Lower lobe of right lung (tissue), 2 donors: ENCODE results near the gene HPCAL1. TPM values are rescaled to one million over a fixed set of nuclear protein-coding genes. Genes with fewer than 3 reads are reported as not detected.

Experiments
- ATAC-seq, 2 donors: fragments of 200-7000 bp; cut with Tn5 transposase; one replicate each; pipeline ENCODE4 v1.9.1; 2020 to 2022; ENCODE audit warnings: mild to moderate bottlenecking in 2 of 2, moderate library complexity in 2 of 2
- DNase-seq: peaks from one replicate; pipeline ENCODE4 v3.0.0-alpha.2; 2020
- H3K27ac ChIP-seq: fragments of 200-600 bp; one replicate; pipeline ENCODE4 v1.8.0; 2022
- H3K27me3 ChIP-seq: fragments of 200-600 bp; one replicate; pipeline ENCODE4 v1.8.0; 2022; ENCODE audit warnings: low read depth
- H3K36me3 ChIP-seq: fragments of 200-600 bp; one replicate; pipeline ENCODE4 v1.8.0; 2022; ENCODE audit warnings: mild to moderate bottlenecking
- H3K4me1 ChIP-seq: fragments of 200-600 bp; one replicate; pipeline ENCODE4 v1.8.0; 2022
- H3K4me3 ChIP-seq: fragments of 200-600 bp; one replicate; pipeline ENCODE4 v1.8.0; 2022; ENCODE audit warnings: mild to moderate bottlenecking
- H3K9me3 ChIP-seq: fragments of 200-600 bp; one replicate; pipeline ENCODE4 v1.8.0; 2022
- CTCF ChIP-seq: fragments of 200-600 bp; IDR thresholded peaks from one replicate; pipeline ENCODE4 v1.8.0; 2022; ENCODE audit warnings: antibody characterized with exemption, mild to moderate bottlenecking
- intact Hi-C: fragments of 100-400 bp; cut with DNase I; formaldehyde crosslinking; loops from one replicate; pipeline ENCODE4 v1.11.0; 2022
- total RNA-seq: library from RNA; stranded (reverse); fragmentation: NEBNext Ultra II Directional; extraction: Animal tissue kit (Norgen Biotek cat#: 25700); gene quantifications from one replicate; pipeline ENCODE4 v1.2.1, GENCODE V29; 2021
- donor health status: DM: no; HTN: yes; CAD: no; lungs with severe emphysema.

The HPCAL1 gene
- total RNA-seq, 1 donor from 2014 or later: 132 TPM

- ATAC-seq (peak; percentile 86 to 93), DNase-seq (peak; percentile 98)
- TF ChIP-seq CTCF: no peak
- Histone ChIP-seq H3K27me3 (no peaks in the 10 kb centered on the region), H3K4me1 (peaks cover 43% of the 10 kb centered on the region), H3K27ac (peak within 1 kb of the TSS; percentile 95), H3K4me3 (peak within 1 kb of the TSS; percentile 79), H3K9me3 (no peaks in the 10 kb centered on the region), H3K36me3 (peaks cover 19% of the 10 kb centered on the region)
- intact Hi-C loops: no loop called here
Observed at GRCh38 chr2:10447895-10448575, 145.3 kb downstream of the HPCAL1 start, which contains the start of gene ODC1. Gene ODC1 (minus strand): TSS chr2:10448327. CDS start chr2:10445032, 3,295 bp downstream.

GRCh38 chr2:10448576-10449485, 146.1 kb downstream of the HPCAL1 start:
- Histone ChIP-seq H3K27me3 (no peaks in the 10 kb centered on the region), H3K27ac (peak overlapping the region; percentile 95), H3K36me3 (peaks cover 11% of the 10 kb centered on the region), H3K4me1 (peaks cover 43% of the 10 kb centered on the region), H3K9me3 (no peaks in the 10 kb centered on the region), H3K4me3 (peak overlapping the region; percentile 79)
- ATAC-seq: peak; percentile 80 to 90
- TF ChIP-seq CTCF: peak; percentile 5
- peak; percentile 94 for DNase-seq
- intact Hi-C loops: no loop called here

GRCh38 chr2:10449486-10449831, 146.8 kb downstream of the HPCAL1 start:
- ATAC-seq: no peak
- no peak for TF ChIP-seq CTCF
- Histone ChIP-seq H3K4me3 (peak overlapping the region; percentile 79), H3K36me3 (peaks cover 5% of the 10 kb centered on the region), H3K27ac (peak overlapping the region; percentile 95), H3K9me3 (no peaks in the 10 kb centered on the region), H3K27me3 (no peaks in the 10 kb centered on the region), H3K4me1 (peaks cover 43% of the 10 kb centered on the region)
- intact Hi-C loops: no loop called here
- peak; percentile 10 for DNase-seq

- peak; percentile 13 to 18 for ATAC-seq
- peak overlapping the region; percentile 95 for H3K27ac ChIP-seq
- no peaks in the 10 kb centered on the region for H3K9me3 ChIP-seq
- H3K27me3 ChIP-seq: no peaks in the 10 kb centered on the region
- DNase-seq: peak; percentile 56
- H3K36me3 ChIP-seq: no peaks in the 10 kb centered on the region
- intact Hi-C loops: no loop called here
- H3K4me3 ChIP-seq: peak overlapping the region; percentile 79
- H3K4me1 ChIP-seq: peaks cover 43% of the 10 kb centered on the region
- no peak for TF ChIP-seq CTCF
Observed at GRCh38 chr2:10449838-10450691, 147.4 kb downstream of the HPCAL1 start.

GRCh38 chr2:10451819-10452218, 149.1 kb downstream of the HPCAL1 start:
- intact Hi-C loops: no loop called here
- Histone ChIP-seq H3K27ac (peak overlapping the region; percentile 37), H3K4me3 (no peak overlapping the region), H3K27me3 (no peaks in the 10 kb centered on the region), H3K9me3 (no peaks in the 10 kb centered on the region), H3K4me1 (peaks cover 29% of the 10 kb centered on the region), H3K36me3 (no peaks in the 10 kb centered on the region)
- TF ChIP-seq CTCF: no peak
- ATAC-seq (no peak), DNase-seq (peak; percentile 4)
